HepG2 (cell line): Measurements from ENCODE around the gene ACSL6. TPM values are rescaled to one million over a fixed set of nuclear protein-coding genes. Genes with fewer than 3 reads are reported as not detected.
A peak's percentile ranks its signal among the peaks of the same experiment; 100 is the strongest.

ENCODE experiments used
- ELF3 ChIP-seq: IDR thresholded peaks from 2 replicates; pipeline ENCODE4 v1.6.1; 2016; ENCODE audit warnings: missing genetic modification reagents, missing compliant biosample characterization
- ETV5 ChIP-seq: IDR thresholded peaks from 2 replicates; pipeline ENCODE4 v1.6.1; 2018; ENCODE audit warnings: missing biosample characterization, missing genetic modification reagents, inconsistent platforms, borderline replicate concordance
- IRF1 ChIP-seq: sonication (generic); formaldehyde crosslinking; IDR thresholded peaks from 2 replicates; pipeline ENCODE4 v1.4.0; 2020; ENCODE audit warnings: low read depth, mild to moderate bottlenecking, missing genetic modification reagents
- KAT7 ChIP-seq: IDR thresholded peaks from 2 replicates; pipeline ENCODE4 v1.6.1; 2018; ENCODE audit warnings: borderline replicate concordance, missing compliant biosample characterization
- KDM1A ChIP-seq: IDR thresholded peaks from 2 replicates; pipeline ENCODE4 v1.6.1; 2016; ENCODE audit warnings: missing compliant biosample characterization
- NRL ChIP-seq: sonication (generic); formaldehyde crosslinking; IDR thresholded peaks from 2 replicates; pipeline ENCODE4 v1.5.0; 2020; ENCODE audit warnings: missing genetic modification reagents, mild to moderate bottlenecking, moderate library complexity, borderline replicate concordance
- XBP1 ChIP-seq: sonication (generic); formaldehyde crosslinking; IDR thresholded peaks from 2 replicates; pipeline ENCODE4 v1.5.0; 2020; ENCODE audit warnings: missing genetic modification reagents
- ZNF180 ChIP-seq: sonication (generic); formaldehyde crosslinking; IDR thresholded peaks from 2 replicates; pipeline ENCODE4 v1.4.0; 2020; ENCODE audit warnings: low read depth, missing genetic modification reagents, borderline replicate concordance
- ZNF3 ChIP-seq: IDR thresholded peaks from 2 replicates; pipeline ENCODE4 v1.7.0; 2017; ENCODE audit warnings: inconsistent platforms
- ZNF556 ChIP-seq: sonication (generic); formaldehyde crosslinking; IDR thresholded peaks from 2 replicates; pipeline ENCODE4 v1.4.0; 2020; ENCODE audit warnings: mild to moderate bottlenecking, missing genetic modification reagents, borderline replicate concordance
- ZNF570 ChIP-seq: sonication (generic); formaldehyde crosslinking; IDR thresholded peaks from 2 replicates; pipeline ENCODE4 v1.4.0; 2020; ENCODE audit warnings: mild to moderate bottlenecking, missing genetic modification reagents, borderline replicate concordance
- polyA plus RNA-seq, 8 experiments: library from polyadenylated mRNA; depleted of rRNA in 3 of 8; stranded (reverse) in 7 of 8; unstranded in 1 of 8; fragments of >200 nt; fragmentation: Illumina TruSeq in 4 of 8; extraction: Trizol in 4 of 8; gene quantifications; 2 replicates each; pipeline versions ENCODE4 v1.2.1 to v1.2.3, GENCODE V29; 2011 to 2016; ENCODE audit warnings: low read depth in 4 of 8, missing spikeins in 1 of 8, mixed read lengths in 1 of 8; ENCODE audit not compliant: insufficient read depth in 1 of 8
- total RNA-seq, 5 experiments: library from RNA; depleted of rRNA; stranded (reverse); fragments of >200 nt; fragmentation: Illumina TruSeq; extraction: Trizol; gene quantifications; 2 replicates each; pipeline ENCODE4 v1.2.3, GENCODE V29; 2016; ENCODE audit warnings: low read depth in 1 of 5
- TF ChIP-seq, protein P1 (sequence below), 2 experiments: sonication (generic) in 1 of 2; formaldehyde crosslinking in 1 of 2; IDR thresholded peaks; 2 replicates each; pipeline versions ENCODE4 v1.6.1 to v1.9.0; 2014 to 2022; ENCODE audit warnings: antibody characterized with exemption in 1 of 2, borderline replicate concordance in 1 of 2, inconsistent platforms in 1 of 2, low read depth in 1 of 2, missing genetic modification reagents in 1 of 2
- TF ChIP-seq, protein P2 (sequence below): sonication (generic); IDR thresholded peaks from 2 replicates; pipeline ENCODE4 v1.6.1; 2016; ENCODE audit warnings: low read depth, borderline replicate concordance
- TF ChIP-seq, protein P3 (sequence below): IDR thresholded peaks from 2 replicates; pipeline ENCODE4 v1.6.1; 2016; ENCODE audit warnings: low read depth, missing genetic modification reagents, missing compliant biosample characterization

Gene ACSL6
- total and polyA plus RNA-seq, 2 of the 13 experiments (the other 11 are each of a cell fraction or from before 2014, with no cell fraction given): 3.7 to 3.8 TPM

- TF ChIP-seq, protein P1, sequence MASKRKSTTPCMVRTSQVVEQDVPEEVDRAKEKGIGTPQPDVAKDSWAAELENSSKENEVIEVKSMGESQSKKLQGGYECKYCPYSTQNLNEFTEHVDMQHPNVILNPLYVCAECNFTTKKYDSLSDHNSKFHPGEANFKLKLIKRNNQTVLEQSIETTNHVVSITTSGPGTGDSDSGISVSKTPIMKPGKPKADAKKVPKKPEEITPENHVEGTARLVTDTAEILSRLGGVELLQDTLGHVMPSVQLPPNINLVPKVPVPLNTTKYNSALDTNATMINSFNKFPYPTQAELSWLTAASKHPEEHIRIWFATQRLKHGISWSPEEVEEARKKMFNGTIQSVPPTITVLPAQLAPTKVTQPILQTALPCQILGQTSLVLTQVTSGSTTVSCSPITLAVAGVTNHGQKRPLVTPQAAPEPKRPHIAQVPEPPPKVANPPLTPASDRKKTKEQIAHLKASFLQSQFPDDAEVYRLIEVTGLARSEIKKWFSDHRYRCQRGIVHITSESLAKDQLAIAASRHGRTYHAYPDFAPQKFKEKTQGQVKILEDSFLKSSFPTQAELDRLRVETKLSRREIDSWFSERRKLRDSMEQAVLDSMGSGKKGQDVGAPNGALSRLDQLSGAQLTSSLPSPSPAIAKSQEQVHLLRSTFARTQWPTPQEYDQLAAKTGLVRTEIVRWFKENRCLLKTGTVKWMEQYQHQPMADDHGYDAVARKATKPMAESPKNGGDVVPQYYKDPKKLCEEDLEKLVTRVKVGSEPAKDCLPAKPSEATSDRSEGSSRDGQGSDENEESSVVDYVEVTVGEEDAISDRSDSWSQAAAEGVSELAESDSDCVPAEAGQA (IDR thresholded peaks at IDR 0.05; ENCODE audit: low read depth): no peak
- TF ChIP-seq, protein P1 (CRISPR knock-in tag; IDR thresholded peaks at IDR 0.05; ENCODE audit: borderline replicate concordance): no peak
- TF ChIP-seq ZNF3 (CRISPR knock-in tag): no peak; the same call in 1 of the 2 replicates
- TF ChIP-seq ZNF570 (CRISPR knock-in tag): no peak
- TF ChIP-seq, protein P2, sequence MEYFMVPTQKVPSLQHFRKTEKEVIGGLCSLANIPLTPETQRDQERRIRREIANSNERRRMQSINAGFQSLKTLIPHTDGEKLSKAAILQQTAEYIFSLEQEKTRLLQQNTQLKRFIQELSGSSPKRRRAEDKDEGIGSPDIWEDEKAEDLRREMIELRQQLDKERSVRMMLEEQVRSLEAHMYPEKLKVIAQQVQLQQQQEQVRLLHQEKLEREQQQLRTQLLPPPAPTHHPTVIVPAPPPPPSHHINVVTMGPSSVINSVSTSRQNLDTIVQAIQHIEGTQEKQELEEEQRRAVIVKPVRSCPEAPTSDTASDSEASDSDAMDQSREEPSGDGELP: peak; percentile 72; the same call in 1 of the 2 replicates
- TF ChIP-seq ELF3 (CRISPR knock-in tag): peak; percentile 98
- TF ChIP-seq, protein P3, sequence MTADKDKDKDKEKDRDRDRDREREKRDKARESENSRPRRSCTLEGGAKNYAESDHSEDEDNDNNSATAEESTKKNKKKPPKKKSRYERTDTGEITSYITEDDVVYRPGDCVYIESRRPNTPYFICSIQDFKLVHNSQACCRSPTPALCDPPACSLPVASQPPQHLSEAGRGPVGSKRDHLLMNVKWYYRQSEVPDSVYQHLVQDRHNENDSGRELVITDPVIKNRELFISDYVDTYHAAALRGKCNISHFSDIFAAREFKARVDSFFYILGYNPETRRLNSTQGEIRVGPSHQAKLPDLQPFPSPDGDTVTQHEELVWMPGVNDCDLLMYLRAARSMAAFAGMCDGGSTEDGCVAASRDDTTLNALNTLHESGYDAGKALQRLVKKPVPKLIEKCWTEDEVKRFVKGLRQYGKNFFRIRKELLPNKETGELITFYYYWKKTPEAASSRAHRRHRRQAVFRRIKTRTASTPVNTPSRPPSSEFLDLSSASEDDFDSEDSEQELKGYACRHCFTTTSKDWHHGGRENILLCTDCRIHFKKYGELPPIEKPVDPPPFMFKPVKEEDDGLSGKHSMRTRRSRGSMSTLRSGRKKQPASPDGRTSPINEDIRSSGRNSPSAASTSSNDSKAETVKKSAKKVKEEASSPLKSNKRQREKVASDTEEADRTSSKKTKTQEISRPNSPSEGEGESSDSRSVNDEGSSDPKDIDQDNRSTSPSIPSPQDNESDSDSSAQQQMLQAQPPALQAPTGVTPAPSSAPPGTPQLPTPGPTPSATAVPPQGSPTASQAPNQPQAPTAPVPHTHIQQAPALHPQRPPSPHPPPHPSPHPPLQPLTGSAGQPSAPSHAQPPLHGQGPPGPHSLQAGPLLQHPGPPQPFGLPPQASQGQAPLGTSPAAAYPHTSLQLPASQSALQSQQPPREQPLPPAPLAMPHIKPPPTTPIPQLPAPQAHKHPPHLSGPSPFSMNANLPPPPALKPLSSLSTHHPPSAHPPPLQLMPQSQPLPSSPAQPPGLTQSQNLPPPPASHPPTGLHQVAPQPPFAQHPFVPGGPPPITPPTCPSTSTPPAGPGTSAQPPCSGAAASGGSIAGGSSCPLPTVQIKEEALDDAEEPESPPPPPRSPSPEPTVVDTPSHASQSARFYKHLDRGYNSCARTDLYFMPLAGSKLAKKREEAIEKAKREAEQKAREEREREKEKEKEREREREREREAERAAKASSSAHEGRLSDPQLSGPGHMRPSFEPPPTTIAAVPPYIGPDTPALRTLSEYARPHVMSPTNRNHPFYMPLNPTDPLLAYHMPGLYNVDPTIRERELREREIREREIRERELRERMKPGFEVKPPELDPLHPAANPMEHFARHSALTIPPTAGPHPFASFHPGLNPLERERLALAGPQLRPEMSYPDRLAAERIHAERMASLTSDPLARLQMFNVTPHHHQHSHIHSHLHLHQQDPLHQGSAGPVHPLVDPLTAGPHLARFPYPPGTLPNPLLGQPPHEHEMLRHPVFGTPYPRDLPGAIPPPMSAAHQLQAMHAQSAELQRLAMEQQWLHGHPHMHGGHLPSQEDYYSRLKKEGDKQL: peak; percentile 89
- peak; percentile 99 for TF ChIP-seq ETV5 (CRISPR knock-in tag)
- TF ChIP-seq KAT7 (CRISPR knock-in tag): peak; percentile 73; the same call in 1 of the 2 replicates
- TF ChIP-seq XBP1: no peak
- TF ChIP-seq NRL (CRISPR knock-in tag): no peak
- no peak for TF ChIP-seq ZNF180 (CRISPR knock-in tag)
- TF ChIP-seq KDM1A (CRISPR knock-in tag): peak; percentile 83
- TF ChIP-seq IRF1 (CRISPR knock-in tag): no peak
- peak; percentile 85; the same call in 1 of the 2 replicates for TF ChIP-seq ZNF556 (CRISPR knock-in tag)
Observed at GRCh38 chr5:131996210-131997025, 15.0 kb downstream of the ACSL6 start (continued).
